Activated CD4-positive, alpha-beta T cell treated with anti-CD3 and anti-CD28 coated beads, Interleukin-2, amount 50 U/mL, for 4 hours (primary cell): ENCODE data around the gene LSM7.

ENCODE experiments used
- DNase-seq, 2 experiments: peaks; one replicate each; pipeline ENCODE4 v3.0.0-alpha.2; 2020

LSM7 gene

GRCh38 chr19:2337329-2337707 is 8.9 kb upstream of the LSM7 start:
- no peak for DNase-seq

- no peak for DNase-seq
Observed at GRCh38 chr19:2336528-2337328, 8.3 kb upstream of the LSM7 start.

- no peak for DNase-seq
Observed at GRCh38 chr19:2335848-2336247, 7.5 kb upstream of the LSM7 start.

GRCh38 chr19:2334986-2335846 is 6.8 kb upstream of the LSM7 start:
- no peak for DNase-seq

- no peak for DNase-seq
Observed at GRCh38 chr19:2334426-2334825, 6.0 kb upstream of the LSM7 start.

GRCh38 chr19:2333807-2334211 is 5.4 kb upstream of the LSM7 start:
- DNase-seq = no peak

GRCh38 chr19:2333027-2333806 is 4.8 kb upstream of the LSM7 start:
- no peak for DNase-seq

- no peak for DNase-seq
Observed at GRCh38 chr19:2332341-2333026, 4.1 kb upstream of the LSM7 start.

GRCh38 chr19:2331601-2332246 is 3.3 kb upstream of the LSM7 start:
- DNase-seq = no peak

GRCh38 chr19:2330632-2331284 is 2.4 kb upstream of the LSM7 start:
- no peak for DNase-seq

- no peak for DNase-seq
Observed at GRCh38 chr19:2330255-2330631, 1.9 kb upstream of the LSM7 start.

GRCh38 chr19:2329501-2329916 is 1.1 kb upstream of the LSM7 start:
- DNase-seq = no peak

GRCh38 chr19:2329149-2329478 is 728 bp upstream of the LSM7 start:
- DNase-seq = no peak

- peak; percentile 39 to 49 for DNase-seq
Observed at GRCh38 chr19:2327773-2328400, 499 bp downstream of the LSM7 start.

- no peak for DNase-seq
Observed at GRCh38 chr19:2326699-2327360, 1.6 kb downstream of the LSM7 start.

- DNase-seq = no peak
Observed at GRCh38 chr19:2325281-2326046, 2.9 kb downstream of the LSM7 start.

- DNase-seq = no peak
Observed at GRCh38 chr19:2324220-2324948, 4.0 kb downstream of the LSM7 start.

GRCh38 chr19:2323707-2324106 is 4.7 kb downstream of the LSM7 start:
- no peak for DNase-seq
